ENCODE data around the gene SLFN12L.

SLFN12L gene

GRCh38 chr17:35423761-35424160, 113.7 kb downstream of the SLFN12L start:
- DNase-seq = no peak

All from NCI-H524 treated with DMSO at 0.1 percent for 48 hours (cell line).